Fibroblast of skin of right quadriceps (primary cell): Measurements from ENCODE around the gene PNLDC1.
A peak's percentile ranks its signal among the peaks of the same experiment; 100 is the strongest.

Source experiments
- DNase-seq: peaks from one replicate; pipeline ENCODE4 v3.0.0-alpha.2; 2013

Gene PNLDC1

GRCh38 chr6:159800141-159800865 is at the start of gene PNLDC1:
TSS of gene PNLDC1 (plus strand) at chr6:159800276. CDS start at chr6:159800308, 32 bp downstream.
- DNase-seq: no peak

- no peak for DNase-seq
Measured at GRCh38 chr6:159751448-159751847, 48.6 kb upstream of the PNLDC1 start.

GRCh38 chr6:159753081-159753872 is 46.8 kb upstream of the PNLDC1 start:
- DNase-seq: no peak

DNA sequence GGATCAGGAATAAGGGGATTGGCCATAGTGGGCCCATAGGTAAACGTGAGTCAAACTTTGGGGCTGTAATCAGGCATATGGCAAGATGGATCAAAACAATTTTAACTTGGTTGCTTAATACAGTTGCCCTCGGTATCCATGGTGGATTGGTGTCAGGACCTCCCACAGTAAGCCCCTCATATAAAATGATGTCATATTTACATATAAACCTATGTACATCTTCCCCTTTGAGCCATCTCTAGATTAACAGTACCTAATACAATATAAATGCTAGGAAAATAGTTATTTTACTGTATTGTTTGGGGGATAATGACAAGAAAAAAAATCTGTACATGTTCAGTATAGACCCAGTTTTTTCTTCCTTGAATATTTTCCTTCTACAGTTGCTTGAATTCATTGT is 45.7 kb upstream of the PNLDC1 start:
- DNase-seq: no peak

DNA sequence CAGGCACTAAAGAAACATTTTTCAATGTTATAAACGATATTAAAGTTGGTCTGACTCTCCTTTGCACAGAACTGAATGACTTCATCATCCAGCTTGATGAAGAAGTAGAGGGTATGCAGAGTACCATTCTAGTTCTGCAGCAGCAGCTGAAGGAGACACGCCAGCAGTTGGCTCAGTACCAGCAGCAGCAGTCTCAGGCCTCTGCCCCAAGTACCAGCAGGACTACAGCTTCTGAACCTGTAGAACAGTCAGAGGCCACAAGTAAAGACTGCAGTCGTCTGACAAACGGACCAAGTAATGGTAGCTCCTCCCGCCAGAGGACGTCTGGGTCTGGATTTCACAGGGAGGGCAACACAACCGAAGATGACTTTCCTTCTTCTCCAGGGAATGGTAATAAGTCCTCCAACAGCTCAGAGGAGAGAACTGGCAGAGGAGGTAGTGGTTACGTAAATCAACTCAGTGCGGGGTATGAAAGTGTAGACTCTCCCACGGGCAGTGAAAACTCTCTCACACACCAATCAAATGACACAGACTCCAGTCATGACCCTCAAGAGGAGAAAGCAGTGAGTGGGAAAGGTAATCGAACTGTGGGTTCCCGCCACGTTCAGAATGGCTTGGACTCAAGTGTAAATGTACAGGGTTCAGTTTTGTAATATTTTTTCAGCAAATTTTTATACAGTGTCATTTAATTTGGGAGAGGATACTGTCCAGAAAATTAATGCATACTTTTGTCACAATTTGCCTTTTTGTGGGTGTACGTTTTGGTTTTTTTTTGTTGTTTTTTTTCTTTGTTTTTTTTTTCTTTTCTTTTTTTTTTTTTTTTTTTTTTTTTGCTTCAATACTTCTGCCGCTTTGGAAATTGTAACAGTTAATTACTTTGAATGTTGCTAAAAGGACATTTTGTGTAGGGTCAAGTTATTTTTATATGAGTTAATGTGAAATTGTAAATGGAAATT is 44.8 kb upstream of the PNLDC1 start:
- no peak for DNase-seq

DNA sequence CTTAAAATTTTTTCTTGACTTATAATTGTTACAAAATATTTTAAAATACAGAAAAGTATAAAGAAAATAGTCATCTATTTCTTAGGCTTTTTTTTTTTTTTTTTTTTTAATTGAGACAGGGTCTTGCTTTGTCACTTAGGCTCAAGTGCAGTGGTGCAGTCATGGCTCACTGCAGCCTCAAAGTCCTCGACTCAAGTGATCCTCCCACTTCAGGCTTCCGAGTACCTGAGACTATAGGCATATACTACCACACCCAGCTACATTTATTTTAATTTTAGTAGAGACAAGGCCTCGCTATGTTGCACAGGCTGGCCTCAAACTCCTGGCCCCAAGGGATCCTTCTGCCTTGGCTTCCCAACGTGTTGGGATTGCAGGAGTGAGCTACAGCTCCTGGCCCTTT is 43.6 kb upstream of the PNLDC1 start:
- DNase-seq: no peak

DNA sequence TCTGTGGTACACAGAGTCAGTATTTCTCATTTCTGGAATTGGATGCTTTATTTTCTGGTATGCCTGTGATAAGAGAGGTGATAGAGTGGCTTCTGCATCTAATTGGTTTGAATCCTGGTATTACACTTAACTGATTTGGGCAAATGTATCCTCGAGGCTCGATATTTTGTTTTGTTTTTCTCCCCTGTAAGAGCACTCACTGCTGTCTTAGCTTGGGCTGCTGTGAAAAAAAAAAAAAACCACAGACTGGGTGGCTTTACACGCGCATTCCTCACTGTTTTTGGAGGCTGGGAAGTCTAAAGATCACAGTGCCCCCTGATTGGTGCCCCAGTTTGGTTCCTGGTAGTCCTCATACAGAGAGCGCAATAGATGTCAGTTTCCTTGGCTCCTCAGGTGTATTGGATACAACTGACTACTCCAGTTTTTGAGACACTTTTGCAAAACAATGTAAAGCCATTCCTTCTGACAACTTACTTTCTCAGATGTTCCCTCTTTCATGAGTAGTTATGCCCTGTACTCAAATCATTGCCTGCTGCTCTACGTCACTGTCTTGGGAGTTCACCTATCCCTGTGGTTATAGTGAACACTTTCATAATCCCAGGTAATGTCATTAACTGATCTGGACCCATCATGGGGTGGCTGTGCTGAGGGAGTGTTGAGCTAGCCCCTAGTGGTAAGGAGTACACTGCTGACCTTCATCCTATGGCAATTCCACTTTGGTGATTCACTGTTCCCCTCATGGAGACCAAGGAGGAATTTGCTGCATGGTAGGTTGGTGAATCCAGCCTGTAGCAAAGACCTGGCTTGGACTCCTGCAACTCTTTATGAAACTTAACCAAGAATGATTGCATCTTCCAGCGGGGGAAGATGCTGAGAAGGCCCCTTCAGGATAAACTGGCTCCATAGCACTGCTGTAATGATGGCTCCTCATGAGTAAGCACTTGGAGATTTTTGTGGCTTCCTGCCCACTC is 41.8 kb upstream of the PNLDC1 start:
- peak; percentile 92 for DNase-seq

- DNase-seq: no peak
Measured at GRCh38 chr6:159759645-159760044, 40.4 kb upstream of the PNLDC1 start.

DNA sequence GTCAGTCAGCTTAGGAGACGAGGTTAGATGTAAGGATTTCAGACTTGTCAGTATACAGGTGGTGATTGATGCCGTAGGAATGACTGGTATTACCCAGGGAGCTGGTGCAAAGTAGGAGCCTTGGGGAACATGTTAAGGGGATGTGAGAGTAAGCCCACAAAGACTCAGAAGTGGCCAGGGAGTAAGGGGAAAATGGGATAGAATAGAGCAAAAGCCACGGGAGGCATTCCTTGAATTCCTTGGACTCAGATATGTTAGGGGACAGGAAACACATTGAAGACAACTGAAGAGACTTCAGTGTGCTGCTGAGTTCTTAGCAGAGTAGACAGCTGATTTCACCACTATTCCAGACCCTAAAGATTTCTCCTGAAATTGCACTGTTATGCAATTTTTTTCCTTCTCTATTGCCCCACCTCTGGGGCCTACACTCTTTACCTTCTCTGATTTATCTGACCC is 39.4 kb upstream of the PNLDC1 start:
- peak; percentile 93 for DNase-seq

DNA sequence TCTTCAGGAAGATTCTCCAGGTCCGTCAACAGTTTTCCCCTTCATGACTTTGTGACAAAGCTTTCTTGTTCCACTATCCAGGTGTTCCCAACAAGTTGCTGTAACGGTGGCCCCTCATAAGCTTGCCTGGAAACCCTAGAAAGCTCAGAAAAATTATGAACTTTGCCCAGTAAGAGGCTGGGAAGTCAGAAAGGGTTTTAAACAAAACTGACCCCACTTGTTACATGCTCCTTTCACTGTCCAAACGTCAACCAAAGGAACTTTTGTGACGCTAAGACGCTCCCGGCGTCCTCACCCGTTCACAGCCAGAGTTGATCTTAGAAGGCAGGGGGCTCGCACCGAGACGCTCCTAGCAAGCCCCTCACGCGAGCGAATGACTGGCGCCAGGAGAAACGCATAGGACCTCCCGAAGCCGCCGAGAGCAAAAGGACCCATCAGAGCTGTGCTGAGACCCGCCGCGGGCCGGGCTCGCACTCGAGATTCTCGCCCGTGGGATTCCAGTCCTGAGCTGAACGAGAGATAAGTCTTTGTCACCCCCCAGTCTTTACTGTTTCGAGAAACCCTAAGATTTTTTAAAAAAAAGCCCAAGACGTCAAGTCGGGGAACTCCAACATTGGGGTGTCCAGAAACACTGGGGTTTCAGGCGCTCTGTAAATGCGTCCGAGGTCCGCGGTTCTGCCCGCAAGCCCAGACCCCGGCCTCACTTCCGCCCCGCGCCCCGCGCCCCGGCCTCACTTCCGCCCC is 38.8 kb upstream of the PNLDC1 start:
- peak; percentile 10 for DNase-seq

DNA sequence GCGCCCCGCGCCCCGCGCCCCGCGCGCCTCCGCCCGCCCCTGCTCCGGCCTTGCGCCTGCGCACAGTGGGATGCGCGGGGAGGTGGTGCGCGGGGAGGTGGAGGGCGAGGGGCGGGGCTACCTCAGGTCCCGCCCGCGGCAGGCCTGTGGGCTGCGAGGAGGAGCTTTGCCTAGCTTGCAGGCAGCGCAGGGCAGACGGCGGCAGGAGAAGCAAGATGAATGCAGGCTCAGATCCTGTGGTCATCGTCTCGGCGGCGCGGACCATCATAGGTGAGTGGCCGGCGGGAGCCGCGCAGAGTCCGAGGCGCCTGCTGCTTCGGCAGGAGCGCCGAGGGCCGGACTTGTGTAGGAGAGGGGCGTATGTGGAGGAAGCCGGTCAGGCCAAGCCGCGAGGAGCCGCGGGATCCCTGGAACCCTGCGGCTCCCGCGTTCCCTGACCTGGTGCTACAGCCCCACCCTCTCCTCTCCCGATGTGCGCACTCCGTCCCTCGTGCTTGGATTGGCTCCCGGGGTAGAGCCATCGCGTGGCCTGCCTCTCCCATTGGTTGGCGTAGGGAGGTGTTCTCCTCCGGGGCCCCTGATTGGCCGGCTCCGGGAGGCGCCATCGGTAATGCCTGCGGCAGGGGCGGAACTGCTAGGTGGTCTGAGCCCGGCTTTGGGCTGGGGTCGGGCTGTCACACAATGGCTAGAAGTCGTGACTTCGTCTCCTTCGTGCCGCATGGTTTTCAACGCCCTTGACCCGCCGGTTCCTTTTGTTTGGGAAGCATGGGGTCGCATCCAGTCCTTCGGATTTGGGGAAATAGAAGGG is 38.0 kb upstream of the PNLDC1 start, which contains the start of gene ACAT2:
Gene ACAT2, plus strand, starts transcription at position 173 of the 808 bp plus-strand sequence. Its CDS starts 43 bp downstream, at position 216.
- peak; percentile 95 for DNase-seq

- DNase-seq: no peak
Measured at GRCh38 chr6:159762681-159763293, 37.3 kb upstream of the PNLDC1 start.

- DNase-seq: no peak
Measured at GRCh38 chr6:159766906-159767305, 33.2 kb upstream of the PNLDC1 start.

- DNase-seq: no peak
Measured at GRCh38 chr6:159769470-159769869, 30.6 kb upstream of the PNLDC1 start.

DNA sequence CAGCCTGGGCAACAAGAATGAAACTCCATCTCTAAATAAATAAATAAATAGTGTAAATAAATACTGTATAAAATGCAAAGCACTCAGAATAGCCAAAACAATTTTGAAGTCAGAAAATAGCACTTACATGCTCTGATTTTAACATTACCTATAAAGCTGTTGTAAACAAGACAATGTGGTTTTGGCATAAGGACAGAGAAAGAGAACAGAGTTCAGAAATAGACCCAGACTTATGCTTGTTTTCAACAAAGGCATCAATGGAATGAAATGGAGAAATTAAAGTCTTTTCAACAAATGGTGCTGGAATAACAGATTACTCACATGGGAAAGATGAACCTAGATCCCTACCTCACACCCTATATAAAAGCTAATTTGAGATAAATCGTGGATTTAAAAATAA is 27.9 kb upstream of the PNLDC1 start:
- DNase-seq: no peak

DNA sequence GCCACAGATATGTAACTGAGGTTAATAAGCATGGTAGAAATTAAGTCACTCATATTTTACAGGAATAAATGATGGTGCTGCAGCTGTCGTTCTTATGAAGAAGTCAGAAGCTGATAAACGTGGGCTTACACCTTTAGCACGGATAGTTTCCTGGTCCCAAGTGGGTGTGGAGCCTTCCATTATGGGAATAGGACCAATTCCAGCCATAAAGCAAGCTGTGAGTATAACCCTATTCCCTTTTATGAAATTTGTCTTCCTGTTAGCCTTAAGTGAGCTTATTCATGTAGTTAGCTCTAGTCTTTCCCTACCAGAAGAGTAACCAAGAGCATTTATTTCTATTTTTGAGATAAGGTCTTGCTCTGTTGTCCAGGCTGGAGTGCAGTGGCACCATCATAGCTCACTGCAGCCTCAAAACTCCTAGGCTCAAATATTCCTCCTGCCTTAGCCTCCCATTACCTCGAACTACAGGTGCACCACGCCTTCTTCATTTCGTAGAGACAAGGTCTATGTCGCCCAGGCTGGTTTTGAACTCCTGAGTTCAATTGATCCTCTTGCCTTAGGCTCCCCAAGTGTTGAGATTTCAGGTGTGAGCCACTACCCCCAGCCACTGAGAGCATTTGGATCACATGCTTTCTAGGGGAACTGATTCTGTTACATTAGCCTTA is 22.7 kb upstream of the PNLDC1 start:
- DNase-seq: no peak

GRCh38 chr6:159778131-159778530 is 21.9 kb upstream of the PNLDC1 start:
- no peak for DNase-seq

DNA sequence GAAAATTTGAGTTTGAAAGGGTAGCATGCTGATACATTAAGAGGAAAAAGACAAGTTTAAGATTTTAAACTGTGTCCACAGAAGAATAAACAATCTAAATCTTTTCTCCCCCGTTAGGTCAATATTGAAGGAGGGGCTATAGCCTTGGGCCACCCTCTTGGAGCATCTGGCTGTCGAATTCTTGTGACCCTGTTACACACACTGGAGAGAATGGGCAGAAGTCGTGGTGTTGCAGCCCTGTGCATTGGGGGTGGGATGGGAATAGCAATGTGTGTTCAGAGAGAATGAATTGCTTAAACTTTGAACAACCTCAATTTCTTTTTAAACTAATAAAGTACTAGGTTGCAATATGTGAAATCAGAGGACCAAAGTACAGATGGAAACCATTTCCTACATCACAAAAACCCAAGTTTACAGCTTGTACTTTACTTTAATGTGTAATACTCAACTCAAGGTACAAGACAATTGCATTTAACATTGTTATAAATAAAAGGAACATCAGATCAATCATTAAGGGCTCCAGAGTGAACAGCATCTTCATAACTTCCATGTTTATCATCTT is 21.5 kb upstream of the PNLDC1 start:
- no peak for DNase-seq

- no peak for DNase-seq
Measured at GRCh38 chr6:159788276-159788675, 11.8 kb upstream of the PNLDC1 start.
